Measurements from ENCODE around the gene HOXB2. TPM values are rescaled to one million over a fixed set of nuclear protein-coding genes. Genes with fewer than 3 reads are reported as not detected.

HOXB2 gene
- polyA plus RNA-seq, 2 of the 4 experiments (the other 2 are of a cell fraction) = 0.65 to 2.6 TPM

DNA sequence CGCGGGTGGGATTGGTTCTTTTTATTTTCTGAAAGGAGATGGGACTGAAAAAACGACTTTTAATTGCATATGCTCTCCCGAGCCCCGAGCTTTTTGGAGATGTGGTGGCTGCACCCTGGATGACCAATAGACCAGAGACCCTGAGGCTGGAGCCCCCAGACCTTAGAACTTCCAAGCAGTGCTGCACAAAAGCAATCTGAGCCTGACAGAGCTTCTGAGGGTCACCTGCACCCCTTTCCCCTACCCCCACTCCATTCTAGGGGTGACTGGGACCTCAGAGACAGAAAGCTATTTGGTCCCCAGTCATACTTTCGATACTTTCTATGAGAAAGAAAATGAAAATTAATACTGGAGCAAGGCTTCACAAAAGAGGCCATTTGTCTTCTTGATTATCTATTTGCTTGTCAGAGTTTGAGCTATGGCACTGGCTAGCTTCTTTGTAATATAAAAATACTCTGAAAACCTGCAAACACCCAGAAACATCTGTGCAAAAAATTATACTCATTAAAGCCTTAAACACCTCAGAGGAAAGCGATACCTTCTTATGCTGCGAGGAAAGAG is 29.7 kb upstream of the HOXB2 start:
- Histone ChIP-seq H3K4me3 (no peak overlapping the region), H3K27ac (no peak overlapping the region), H3K9me3 (no peaks in the 10 kb centered on the region), H3K4me2 (peak overlapping the region; percentile 17; the same call in 1 of the 3 replicates), H3K4me1 (peaks cover 16% of the 10 kb centered on the region)
- ATAC-seq (no peak), DNase-seq (ENCODE audit: low read depth in 1 of 2, low spot score in 1 of 2) (no peak), FAIRE-seq (no peak)
- ChIA-PET CTCF (interaction anchor here (0.7 to 1.3 kb wide), 5 partner anchors 10 to 315 kb away, joined by 3 to 4 read pairs (median 3); no protein-coding TSS in a partner anchor), POLR2A (no interaction called here)
- no peak for TF ChIP-seq TP53 (CRISPR knock-in tag; IDR thresholded peaks at IDR 0.05)
- TF ChIP-seq, protein P1, sequence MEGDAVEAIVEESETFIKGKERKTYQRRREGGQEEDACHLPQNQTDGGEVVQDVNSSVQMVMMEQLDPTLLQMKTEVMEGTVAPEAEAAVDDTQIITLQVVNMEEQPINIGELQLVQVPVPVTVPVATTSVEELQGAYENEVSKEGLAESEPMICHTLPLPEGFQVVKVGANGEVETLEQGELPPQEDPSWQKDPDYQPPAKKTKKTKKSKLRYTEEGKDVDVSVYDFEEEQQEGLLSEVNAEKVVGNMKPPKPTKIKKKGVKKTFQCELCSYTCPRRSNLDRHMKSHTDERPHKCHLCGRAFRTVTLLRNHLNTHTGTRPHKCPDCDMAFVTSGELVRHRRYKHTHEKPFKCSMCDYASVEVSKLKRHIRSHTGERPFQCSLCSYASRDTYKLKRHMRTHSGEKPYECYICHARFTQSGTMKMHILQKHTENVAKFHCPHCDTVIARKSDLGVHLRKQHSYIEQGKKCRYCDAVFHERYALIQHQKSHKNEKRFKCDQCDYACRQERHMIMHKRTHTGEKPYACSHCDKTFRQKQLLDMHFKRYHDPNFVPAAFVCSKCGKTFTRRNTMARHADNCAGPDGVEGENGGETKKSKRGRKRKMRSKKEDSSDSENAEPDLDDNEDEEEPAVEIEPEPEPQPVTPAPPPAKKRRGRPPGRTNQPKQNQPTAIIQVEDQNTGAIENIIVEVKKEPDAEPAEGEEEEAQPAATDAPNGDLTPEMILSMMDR (IDR thresholded peaks at IDR 0.05) = no peak
- TF ChIP-seq, protein P2, sequence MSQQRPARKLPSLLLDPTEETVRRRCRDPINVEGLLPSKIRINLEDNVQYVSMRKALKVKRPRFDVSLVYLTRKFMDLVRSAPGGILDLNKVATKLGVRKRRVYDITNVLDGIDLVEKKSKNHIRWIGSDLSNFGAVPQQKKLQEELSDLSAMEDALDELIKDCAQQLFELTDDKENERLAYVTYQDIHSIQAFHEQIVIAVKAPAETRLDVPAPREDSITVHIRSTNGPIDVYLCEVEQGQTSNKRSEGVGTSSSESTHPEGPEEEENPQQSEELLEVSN (IDR thresholded peaks at IDR 0.05; ENCODE audit: borderline replicate concordance, low read depth) = no peak
- no peak for TF ChIP-seq CBX2 (IDR thresholded peaks at IDR 0.05; ENCODE audit: borderline replicate concordance, low read depth)
- no peak for TF ChIP-seq POLR2AphosphoS2 (conservative IDR thresholded peaks at IDR 0.05; ENCODE audit: low read length)
- TF ChIP-seq, protein P3, sequence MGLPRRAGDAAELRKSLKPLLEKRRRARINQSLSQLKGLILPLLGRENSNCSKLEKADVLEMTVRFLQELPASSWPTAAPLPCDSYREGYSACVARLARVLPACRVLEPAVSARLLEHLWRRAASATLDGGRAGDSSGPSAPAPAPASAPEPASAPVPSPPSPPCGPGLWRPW (IDR thresholded peaks at IDR 0.05) = no peak
- TF ChIP-seq, protein P4, sequence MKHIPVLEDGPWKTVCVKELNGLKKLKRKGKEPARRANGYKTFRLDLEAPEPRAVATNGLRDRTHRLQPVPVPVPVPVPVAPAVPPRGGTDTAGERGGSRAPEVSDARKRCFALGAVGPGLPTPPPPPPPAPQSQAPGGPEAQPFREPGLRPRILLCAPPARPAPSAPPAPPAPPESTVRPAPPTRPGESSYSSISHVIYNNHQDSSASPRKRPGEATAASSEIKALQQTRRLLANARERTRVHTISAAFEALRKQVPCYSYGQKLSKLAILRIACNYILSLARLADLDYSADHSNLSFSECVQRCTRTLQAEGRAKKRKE (CRISPR knock-in tag; IDR thresholded peaks at IDR 0.05; ENCODE audit: low read depth) = no peak
- TF ChIP-seq, protein P5, sequence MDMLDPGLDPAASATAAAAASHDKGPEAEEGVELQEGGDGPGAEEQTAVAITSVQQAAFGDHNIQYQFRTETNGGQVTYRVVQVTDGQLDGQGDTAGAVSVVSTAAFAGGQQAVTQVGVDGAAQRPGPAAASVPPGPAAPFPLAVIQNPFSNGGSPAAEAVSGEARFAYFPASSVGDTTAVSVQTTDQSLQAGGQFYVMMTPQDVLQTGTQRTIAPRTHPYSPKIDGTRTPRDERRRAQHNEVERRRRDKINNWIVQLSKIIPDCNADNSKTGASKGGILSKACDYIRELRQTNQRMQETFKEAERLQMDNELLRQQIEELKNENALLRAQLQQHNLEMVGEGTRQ (IDR thresholded peaks at IDR 0.05) = no peak
- no peak for TF ChIP-seq FOSB (CRISPR knock-in tag; IDR thresholded peaks at IDR 0.05)
- WGBS (ENCODE audit: missing lambda C conversion rate) = 74% methylated on average over 8 of the region's 8 CpGs

DNA sequence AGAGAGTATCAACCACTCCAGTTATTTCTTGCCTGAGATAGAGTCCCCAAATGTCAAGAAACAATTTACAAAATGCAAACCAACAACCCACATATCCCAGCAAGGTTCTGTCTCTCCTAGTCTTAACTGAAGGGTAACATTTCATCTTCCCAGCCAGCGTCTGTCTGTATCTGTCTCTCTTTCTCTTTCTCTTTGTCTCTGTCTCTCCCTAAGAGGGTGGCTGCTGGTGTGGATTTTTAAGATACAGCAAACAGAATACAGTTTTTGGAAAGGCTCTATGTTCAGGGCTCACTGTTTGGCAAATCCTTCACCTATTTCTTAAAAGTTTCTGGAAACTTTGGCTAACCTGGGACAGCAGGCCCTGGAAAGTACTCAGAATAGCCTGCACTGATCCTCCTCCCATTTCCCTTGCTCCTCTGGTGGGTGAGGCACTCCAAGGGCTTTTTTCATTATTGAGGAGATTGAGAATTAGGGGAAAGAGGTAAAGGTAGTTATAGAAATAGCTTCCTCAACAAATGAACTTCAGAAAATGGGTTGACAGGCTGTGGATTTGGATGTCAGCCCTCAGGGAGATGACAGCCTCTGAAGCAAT is 27.0 kb upstream of the HOXB2 start:
- TF ChIP-seq MYC (IDR thresholded peaks at IDR 0.05; ENCODE audit: borderline replicate concordance, low read length) (no peak), ZSCAN20 (CRISPR knock-in tag; IDR thresholded peaks at IDR 0.05) (no peak), POLR2A (IDR thresholded peaks at IDR 0.05; ENCODE audit: low read length) (no peak), MAZ (IDR thresholded peaks at IDR 0.05; ENCODE audit: borderline replicate concordance, low read depth, low read length) (no peak), TFCP2L1 (CRISPR knock-in tag; IDR thresholded peaks at IDR 0.05) (no peak), KDM1A (IDR thresholded peaks at IDR 0.05; ENCODE audit: low read depth) (no peak), CEBPB (IDR thresholded peaks at IDR 0.05) (no peak), JUN (IDR thresholded peaks at IDR 0.05) (no peak), POLR2AphosphoS2 (conservative IDR thresholded peaks at IDR 0.05; ENCODE audit: low read length) (no peak), ESRRA (IDR thresholded peaks at IDR 0.05; ENCODE audit: borderline replicate concordance, low read length) (no peak), TP53 (CRISPR knock-in tag; IDR thresholded peaks at IDR 0.05) (no peak), CHD2 (IDR thresholded peaks at IDR 0.05; ENCODE audit: low read length, partially characterized antibody) (no peak), ZC3H11A (IDR thresholded peaks at IDR 0.05) (no peak)
- TF ChIP-seq, protein P3 (IDR thresholded peaks at IDR 0.05) = no peak
- TF ChIP-seq, protein P5 (IDR thresholded peaks at IDR 0.05) = no peak
- TF ChIP-seq, protein P6, sequence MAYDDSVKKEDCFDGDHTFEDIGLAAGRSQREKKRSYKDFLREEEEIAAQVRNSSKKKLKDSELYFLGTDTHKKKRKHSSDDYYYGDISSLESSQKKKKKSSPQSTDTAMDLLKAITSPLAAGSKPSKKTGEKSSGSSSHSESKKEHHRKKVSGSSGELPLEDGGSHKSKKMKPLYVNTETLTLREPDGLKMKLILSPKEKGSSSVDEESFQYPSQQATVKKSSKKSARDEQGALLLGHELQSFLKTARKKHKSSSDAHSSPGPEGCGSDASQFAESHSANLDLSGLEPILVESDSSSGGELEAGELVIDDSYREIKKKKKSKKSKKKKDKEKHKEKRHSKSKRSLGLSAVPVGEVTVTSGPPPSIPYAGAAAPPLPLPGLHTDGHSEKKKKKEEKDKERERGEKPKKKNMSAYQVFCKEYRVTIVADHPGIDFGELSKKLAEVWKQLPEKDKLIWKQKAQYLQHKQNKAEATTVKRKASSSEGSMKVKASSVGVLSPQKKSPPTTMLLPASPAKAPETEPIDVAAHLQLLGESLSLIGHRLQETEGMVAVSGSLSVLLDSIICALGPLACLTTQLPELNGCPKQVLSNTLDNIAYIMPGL (CRISPR knock-in tag; IDR thresholded peaks at IDR 0.05; ENCODE audit: borderline replicate concordance) = no peak
- TF ChIP-seq, protein P2 (IDR thresholded peaks at IDR 0.05; ENCODE audit: borderline replicate concordance, low read depth) = no peak
- no peak for DNase-seq (ENCODE audit: low read depth in 1 of 2, low spot score in 1 of 2)
- 88% methylated on average over 1 of the region's 1 CpG for WGBS (ENCODE audit: missing lambda C conversion rate)
- H3K9me3 ChIP-seq = no peaks in the 10 kb centered on the region
- ATAC-seq = no peak
- FAIRE-seq = no peak
- no peak overlapping the region for H3K4me2 ChIP-seq
- no peak overlapping the region for H3K4me3 ChIP-seq
- no peak overlapping the region for H3K27ac ChIP-seq
- ChIA-PET CTCF (interaction anchor here (0.5 to 2.6 kb wide), 2 partner anchors 12 to 312 kb away, joined by 3 to 6 read pairs; no protein-coding TSS in a partner anchor), POLR2A (no interaction called here)
- H3K4me1 ChIP-seq = peaks cover 17% of the 10 kb centered on the region

All from A549 (cell line).